Neuron (in vitro differentiated cells): ENCODE data around the gene TRPM3.

Experiments
- H2AFZ ChIP-seq: one replicate; pipeline ENCODE4 v1.6.1; 2013; ENCODE audit warnings: low read depth, mild to moderate bottlenecking, inconsistent platforms, low read length, moderate library complexity
- H3K27me3 ChIP-seq: one replicate; pipeline ENCODE4 v1.6.1; 2013; ENCODE audit warnings: low read length; ENCODE audit not compliant: insufficient read depth
- H3K36me3 ChIP-seq: one replicate; pipeline ENCODE4 v1.6.1; 2013; ENCODE audit warnings: low read length; ENCODE audit not compliant: insufficient read depth
- H3K4me1 ChIP-seq: one replicate; pipeline ENCODE4 v1.6.1; 2013; ENCODE audit warnings: low read length; ENCODE audit not compliant: insufficient read depth
- H3K4me3 ChIP-seq: 2 replicates; pipeline ENCODE4 v1.5.1; 2013; ENCODE audit warnings: mild to moderate bottlenecking, low read length, moderate library complexity
- H3K9me3 ChIP-seq: one replicate; pipeline ENCODE4 v1.6.1; 2013; ENCODE audit warnings: low read length

TRPM3 gene

DNA sequence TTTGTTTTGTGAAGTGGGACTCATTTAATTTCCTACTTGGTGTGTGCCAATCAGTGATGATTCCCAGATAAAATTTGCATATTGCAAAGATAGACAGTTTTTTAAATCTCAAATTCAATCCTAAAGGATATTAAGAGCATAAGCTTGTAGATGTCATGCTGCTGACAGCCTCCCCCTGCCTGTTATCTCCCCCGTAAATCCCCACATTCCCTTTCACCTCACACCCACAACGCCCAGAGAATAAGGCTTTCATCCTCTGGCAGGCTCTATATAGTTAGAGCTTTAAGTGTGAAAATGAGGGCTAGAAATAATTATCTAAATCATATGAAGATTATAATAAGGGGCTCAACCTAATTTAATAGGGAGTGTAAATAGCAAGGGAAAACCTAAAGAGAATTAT lies 265.0 kb downstream of the TRPM3 start:
- Histone ChIP-seq H2AFZ (no peak overlapping the region), H3K4me1 (no peaks in the 10 kb centered on the region), H3K4me3 (no peak overlapping the region), H3K27me3 (no peaks in the 10 kb centered on the region), H3K36me3 (no peaks in the 10 kb centered on the region), H3K9me3 (no peaks in the 10 kb centered on the region)

DNA sequence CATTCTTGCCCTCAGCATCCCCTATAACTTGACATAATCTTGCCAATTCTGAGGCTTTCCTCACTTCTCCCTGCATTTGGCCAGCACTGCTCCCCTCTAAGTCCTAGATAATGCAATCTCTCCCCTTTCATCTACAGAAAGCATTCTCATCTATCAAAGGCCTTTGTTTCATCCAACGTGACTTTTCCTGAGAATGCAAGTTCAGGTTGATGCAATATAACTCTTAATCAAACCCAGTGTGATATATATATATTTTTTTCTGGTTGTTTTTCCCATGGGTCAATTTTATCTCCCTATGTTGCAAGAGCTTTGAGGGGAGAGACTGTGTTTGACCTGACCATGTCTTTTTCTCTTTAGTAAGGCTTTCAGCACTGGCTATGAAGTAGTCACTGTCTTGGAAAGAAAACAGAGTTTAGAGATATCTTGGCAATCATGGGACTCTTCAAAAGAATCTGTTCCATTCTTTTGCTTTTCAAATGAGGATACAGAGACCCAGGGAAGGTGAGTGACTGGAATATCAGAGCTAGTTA lies 268.6 kb downstream of the TRPM3 start:
- Histone ChIP-seq H3K9me3 (no peaks in the 10 kb centered on the region), H2AFZ (no peak overlapping the region)

GRCh38 chr9:70840266-70840665 lies 281.2 kb downstream of the TRPM3 start:
- Histone ChIP-seq H3K36me3 (no peaks in the 10 kb centered on the region), H3K4me1 (peaks cover 5% of the 10 kb centered on the region), H3K4me3 (no peak overlapping the region), H3K27me3 (no peaks in the 10 kb centered on the region), H2AFZ (no peak overlapping the region), H3K9me3 (no peaks in the 10 kb centered on the region)

More for the DNA sequence above, 268.6 kb downstream of the TRPM3 start:
- H3K27me3 ChIP-seq: no peaks in the 10 kb centered on the region
- H3K4me1 ChIP-seq: no peaks in the 10 kb centered on the region
- H3K4me3 ChIP-seq: no peak overlapping the region
- no peaks in the 10 kb centered on the region for H3K36me3 ChIP-seq

DNA sequence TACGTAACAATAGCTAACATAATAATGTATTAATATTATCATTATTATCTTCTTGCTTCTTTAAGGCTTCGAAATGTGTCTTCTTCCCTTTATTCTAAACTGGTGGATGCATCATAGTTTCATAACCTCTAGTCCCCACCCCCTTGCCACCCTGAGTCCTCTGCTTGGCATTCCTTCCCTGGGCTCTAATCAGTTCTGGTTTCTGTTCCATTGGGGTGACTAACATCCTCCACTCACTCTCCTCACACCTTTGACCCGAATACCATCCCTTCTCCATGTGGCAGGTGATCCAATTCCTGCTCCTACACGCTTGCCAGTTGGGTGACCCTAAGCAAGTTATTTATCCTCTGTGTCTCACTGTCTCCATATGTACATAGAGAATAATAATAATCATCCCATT lies 286.1 kb downstream of the TRPM3 start:
- no peaks in the 10 kb centered on the region for H3K36me3 ChIP-seq
- peaks cover 15% of the 10 kb centered on the region for H3K4me1 ChIP-seq
- H3K4me3 ChIP-seq: no peak overlapping the region
- no peak overlapping the region for H2AFZ ChIP-seq
- H3K27me3 ChIP-seq: no peaks in the 10 kb centered on the region
- no peaks in the 10 kb centered on the region for H3K9me3 ChIP-seq

GRCh38 chr9:70832492-70832891 lies 288.9 kb downstream of the TRPM3 start:
- no peak overlapping the region for H3K4me3 ChIP-seq
- no peak overlapping the region for H2AFZ ChIP-seq
- H3K27me3 ChIP-seq: no peaks in the 10 kb centered on the region
- no peaks in the 10 kb centered on the region for H3K9me3 ChIP-seq
- H3K4me1 ChIP-seq: peaks cover 22% of the 10 kb centered on the region
- no peaks in the 10 kb centered on the region for H3K36me3 ChIP-seq

GRCh38 chr9:70830618-70831017 lies 290.8 kb downstream of the TRPM3 start:
- Histone ChIP-seq H3K4me1 (peaks cover 22% of the 10 kb centered on the region), H3K36me3 (no peaks in the 10 kb centered on the region), H3K4me3 (no peak overlapping the region), H3K9me3 (no peaks in the 10 kb centered on the region), H3K27me3 (no peaks in the 10 kb centered on the region), H2AFZ (no peak overlapping the region)

GRCh38 chr9:70829591-70830265 lies 291.7 kb downstream of the TRPM3 start:
- Histone ChIP-seq H3K27me3 (no peaks in the 10 kb centered on the region), H3K36me3 (no peaks in the 10 kb centered on the region), H3K9me3 (no peaks in the 10 kb centered on the region), H2AFZ (no peak overlapping the region), H3K4me3 (no peak overlapping the region), H3K4me1 (peaks cover 25% of the 10 kb centered on the region)

- Histone ChIP-seq H3K9me3 (no peaks in the 10 kb centered on the region), H3K4me3 (no peak overlapping the region), H3K4me1 (peaks cover 14% of the 10 kb centered on the region), H3K27me3 (no peaks in the 10 kb centered on the region), H2AFZ (no peak overlapping the region), H3K36me3 (no peaks in the 10 kb centered on the region)
Observed at GRCh38 chr9:70826562-70826961, 294.9 kb downstream of the TRPM3 start.

DNA sequence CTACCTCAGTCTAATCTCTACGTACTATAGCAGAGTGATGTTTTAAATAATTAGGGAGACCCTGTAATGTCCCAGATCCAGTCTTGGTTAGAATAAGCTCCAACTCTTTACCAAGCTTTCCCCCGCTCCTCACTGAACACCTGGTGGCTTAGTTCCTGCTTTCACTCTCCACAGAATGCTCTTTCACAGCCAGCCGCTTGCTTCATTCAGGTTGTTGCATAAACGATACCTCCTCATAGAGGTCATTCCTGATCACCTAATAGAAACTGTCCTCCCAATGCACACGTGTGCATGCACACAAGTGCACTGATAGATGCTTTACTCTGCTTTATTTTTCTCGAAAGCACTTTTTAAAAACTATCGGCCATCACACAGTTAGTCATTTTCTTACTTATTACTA lies 298.1 kb downstream of the TRPM3 start:
- Histone ChIP-seq H3K9me3 (no peaks in the 10 kb centered on the region), H3K36me3 (no peaks in the 10 kb centered on the region)

GRCh38 chr9:70817311-70817710 lies 304.1 kb downstream of the TRPM3 start:
- Histone ChIP-seq H2AFZ (no peak overlapping the region), H3K36me3 (no peaks in the 10 kb centered on the region), H3K27me3 (no peaks in the 10 kb centered on the region), H3K9me3 (no peaks in the 10 kb centered on the region), H3K4me1 (peaks cover 17% of the 10 kb centered on the region), H3K4me3 (no peak overlapping the region)

More for the DNA sequence above, 298.1 kb downstream of the TRPM3 start:
- H3K27me3 ChIP-seq: no peaks in the 10 kb centered on the region
- peaks cover 14% of the 10 kb centered on the region for H3K4me1 ChIP-seq
- no peak overlapping the region for H3K4me3 ChIP-seq
- H2AFZ ChIP-seq: no peak overlapping the region

GRCh38 chr9:70816891-70817290 lies 304.5 kb downstream of the TRPM3 start:
- no peaks in the 10 kb centered on the region for H3K9me3 ChIP-seq
- peaks cover 17% of the 10 kb centered on the region for H3K4me1 ChIP-seq
- H3K4me3 ChIP-seq: no peak overlapping the region
- H3K27me3 ChIP-seq: no peaks in the 10 kb centered on the region
- H2AFZ ChIP-seq: no peak overlapping the region
- H3K36me3 ChIP-seq: no peaks in the 10 kb centered on the region

DNA sequence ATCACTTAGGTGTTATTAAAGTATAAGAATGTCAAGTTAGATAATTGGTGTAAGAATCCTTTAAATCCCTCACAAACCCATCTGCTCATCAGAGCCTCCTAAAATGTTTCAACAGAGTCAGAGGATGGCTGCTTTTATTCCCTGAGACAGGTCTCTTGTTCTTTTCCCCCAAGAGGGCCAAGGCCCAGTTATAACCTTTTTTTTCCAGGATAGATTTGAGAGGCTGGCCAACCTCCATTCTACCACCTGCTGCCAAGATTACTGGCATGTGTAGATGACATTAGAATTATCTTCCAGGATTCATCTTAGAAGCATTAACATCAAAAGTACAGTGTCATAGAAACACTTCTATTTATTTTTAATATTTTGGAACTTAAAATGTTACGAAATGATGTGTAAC lies 305.1 kb downstream of the TRPM3 start:
- peaks cover 17% of the 10 kb centered on the region for H3K4me1 ChIP-seq

DNA sequence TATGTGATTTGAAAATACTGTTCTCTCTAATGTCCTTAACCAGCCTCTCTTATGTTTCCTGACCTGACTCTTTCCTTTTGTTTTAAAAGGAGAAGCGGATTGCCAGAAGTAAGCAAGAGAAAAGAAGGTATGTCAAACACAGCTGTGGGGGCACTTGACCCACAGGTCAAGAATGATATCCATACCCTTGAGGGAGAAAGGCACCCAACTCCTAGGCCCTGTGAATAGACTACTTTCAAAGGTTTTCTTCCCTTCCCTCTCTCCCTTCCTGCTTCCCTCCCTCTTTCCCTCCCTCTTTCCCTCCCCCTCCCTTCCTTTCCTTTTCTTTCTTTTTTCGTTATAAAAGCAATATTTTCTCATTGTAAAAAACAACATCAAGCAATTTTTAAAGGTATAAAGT lies 306.8 kb downstream of the TRPM3 start:
- H2AFZ ChIP-seq: no peak overlapping the region
- H3K36me3 ChIP-seq: no peaks in the 10 kb centered on the region
- no peaks in the 10 kb centered on the region for H3K27me3 ChIP-seq
- H3K4me1 ChIP-seq: peaks cover 17% of the 10 kb centered on the region
- H3K9me3 ChIP-seq: no peaks in the 10 kb centered on the region
- H3K4me3 ChIP-seq: no peak overlapping the region

More for the DNA sequence above, 305.1 kb downstream of the TRPM3 start:
- H3K9me3 ChIP-seq: no peaks in the 10 kb centered on the region
- H2AFZ ChIP-seq: no peak overlapping the region
- H3K4me3 ChIP-seq: no peak overlapping the region
- H3K36me3 ChIP-seq: no peaks in the 10 kb centered on the region
- no peaks in the 10 kb centered on the region for H3K27me3 ChIP-seq

DNA sequence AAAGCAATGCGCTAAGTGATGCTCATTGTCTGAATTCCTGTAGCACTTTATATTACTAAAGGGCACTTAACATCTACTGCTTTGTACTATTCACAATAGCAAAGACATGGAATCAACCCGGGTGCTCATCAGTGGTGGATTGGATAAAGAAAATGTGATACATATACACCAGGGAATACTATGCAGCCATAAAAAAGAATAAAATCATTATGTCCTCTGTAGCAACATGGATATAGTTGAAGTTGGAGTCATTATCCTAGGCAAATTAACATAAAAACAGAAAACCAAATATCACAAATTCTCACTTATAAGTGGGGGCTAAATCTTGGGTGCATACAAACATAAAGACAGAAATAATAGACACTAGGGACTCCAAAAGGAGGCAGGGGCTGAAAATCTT lies 308.3 kb downstream of the TRPM3 start:
- Histone ChIP-seq H3K36me3 (no peaks in the 10 kb centered on the region), H3K27me3 (no peaks in the 10 kb centered on the region), H2AFZ (no peak overlapping the region), H3K9me3 (no peaks in the 10 kb centered on the region), H3K4me3 (no peak overlapping the region), H3K4me1 (peaks cover 7% of the 10 kb centered on the region)
